CD14-positive monocyte (primary cell): ENCODE results near the gene SECTM1. TPM values are rescaled to one million over a fixed set of nuclear protein-coding genes. Genes with fewer than 3 reads are reported as not detected.

Source experiments
- DNase-seq, 3 donors: peaks; one replicate each; pipeline ENCODE4 v3.0.0-alpha.2; 2011 to 2022
- H2AFZ ChIP-seq: 2 replicates; pipeline ENCODE4 v1.6.0; 2012; ENCODE audit warnings: mild to moderate bottlenecking, low read depth, low read length, inconsistent platforms; ENCODE audit not compliant: insufficient read depth, poor library complexity, severe bottlenecking
- H3K27ac ChIP-seq, 2 donors: 1 replicate in 1 of 2; 2 replicates in 1 of 2; pipeline ENCODE4 v1.5.1; 2012 to 2013; ENCODE audit warnings: low read length in 2 of 2, control low read depth in 1 of 2, inconsistent platforms in 1 of 2, low read depth in 1 of 2, mild to moderate bottlenecking in 1 of 2
- H3K27me3 ChIP-seq, 2 donors: one replicate each; pipeline versions ENCODE4 v1.6.0 to v1.6.1; 2011 to 2013; ENCODE audit warnings: low read length in 2 of 2; ENCODE audit not compliant: control insufficient read depth in 2 of 2, insufficient read depth in 2 of 2
- H3K36me3 ChIP-seq, 2 donors: replicated peaks in 1 of 2; 1 replicate in 1 of 2; 2 replicates in 1 of 2; pipeline versions ENCODE4 v1.5.1 to v1.6.1; 2012 to 2013; ENCODE audit warnings: low read length in 2 of 2, control low read depth in 1 of 2, inconsistent platforms in 1 of 2, mild to moderate bottlenecking in 1 of 2; ENCODE audit not compliant: insufficient read depth in 2 of 2, control insufficient read depth in 1 of 2
- H3K4me1 ChIP-seq, 2 donors: 1 replicate in 1 of 2; 2 replicates in 1 of 2; pipeline versions ENCODE4 v1.5.1 to v1.6.1; 2012 to 2013; ENCODE audit warnings: low read length in 2 of 2, control low read depth in 1 of 2, inconsistent platforms in 1 of 2, mild to moderate bottlenecking in 1 of 2, moderate library complexity in 1 of 2; ENCODE audit not compliant: insufficient read depth in 2 of 2, control insufficient read depth in 1 of 2
- H3K4me2 ChIP-seq: replicated peaks from 2 replicates; pipeline ENCODE3; 2012; ENCODE audit warnings: low read length, moderate library complexity, mild to moderate bottlenecking; ENCODE audit not compliant: poor library complexity, severe bottlenecking; ENCODE audit errors: extremely low read depth
- H3K4me3 ChIP-seq, 3 experiments: fragments of 200-600 bp in 1 of 3; sonication (generic) in 1 of 3; replicated peaks in 1 of 3; 1 replicate in 2 of 3; 2 replicates in 1 of 3; pipeline ENCODE4 v1.5.1; 2011 to 2013; ENCODE audit warnings: low read length in 3 of 3, mild to moderate bottlenecking in 3 of 3, control low read depth in 2 of 3, low read depth in 2 of 3, inconsistent platforms in 1 of 3, moderate library complexity in 1 of 3
- H3K79me2 ChIP-seq: 2 replicates; pipeline ENCODE4 v1.6.0; 2012; ENCODE audit warnings: mild to moderate bottlenecking, control low read depth, inconsistent platforms, low read length, moderate library complexity; ENCODE audit not compliant: insufficient read depth
- H3K9ac ChIP-seq: 2 replicates; pipeline ENCODE4 v1.6.0; 2017; ENCODE audit warnings: low read length, mild to moderate bottlenecking; ENCODE audit not compliant: insufficient read depth, poor library complexity, severe bottlenecking
- H3K9me3 ChIP-seq, 2 donors: replicated peaks in 1 of 2; 1 replicate in 1 of 2; 2 replicates in 1 of 2; pipeline versions ENCODE4 v1.5.1 to v1.6.1; 2012 to 2013; ENCODE audit warnings: low read length in 2 of 2, control low read depth in 1 of 2; ENCODE audit not compliant: control insufficient read depth in 1 of 2, insufficient read depth in 1 of 2
- H4K20me1 ChIP-seq: 2 replicates; pipeline ENCODE4 v1.6.0; 2012; ENCODE audit warnings: mild to moderate bottlenecking, low read length, control low read depth, moderate library complexity; ENCODE audit not compliant: insufficient read depth
- H3K27ac Mint-ChIP-seq, 7 donors: one replicate each; pipeline ENCODE4 v1.8.0; 2020; ENCODE audit warnings: mild to moderate bottlenecking in 7 of 7, mixed read lengths in 7 of 7, moderate library complexity in 6 of 7, inconsistent platforms in 2 of 7
- H3K27me3 Mint-ChIP-seq, 3 donors: one replicate each; pipeline ENCODE4 v1.8.0; 2021 to 2022; ENCODE audit warnings: low read depth in 3 of 3, mild to moderate bottlenecking in 3 of 3, mixed read lengths in 3 of 3, moderate library complexity in 3 of 3, inconsistent platforms in 1 of 3
- H3K36me3 Mint-ChIP-seq, 2 donors: one replicate each; pipeline ENCODE4 v1.8.0; 2020; ENCODE audit warnings: mixed read lengths in 2 of 2, inconsistent platforms in 1 of 2, mild to moderate bottlenecking in 1 of 2
- H3K4me1 Mint-ChIP-seq: one replicate; pipeline ENCODE4 v1.8.0; 2020; ENCODE audit warnings: mild to moderate bottlenecking, mixed read lengths
- H3K4me3 Mint-ChIP-seq, 2 donors: one replicate each; pipeline ENCODE4 v1.8.0; 2020; ENCODE audit warnings: mild to moderate bottlenecking in 2 of 2, mixed read lengths in 2 of 2, moderate library complexity in 1 of 2
- H3K9me3 Mint-ChIP-seq, 7 donors: one replicate each; pipeline ENCODE4 v1.8.0; 2020 to 2022; ENCODE audit warnings: mixed read lengths in 7 of 7, mild to moderate bottlenecking in 6 of 7, moderate library complexity in 6 of 7, inconsistent platforms in 2 of 7
- CTCF ChIP-seq: fragments of 200-600 bp; IDR thresholded peaks from one replicate; pipeline ENCODE4 v1.8.0; 2022; ENCODE audit warnings: antibody characterized with exemption, mild to moderate bottlenecking
- WGBS: methylation state at CpG from one replicate; pipeline ENCODE4 v1.1.5; 2013; ENCODE audit warnings: missing lambda C conversion rate; ENCODE audit not compliant: insufficient coverage; 5-methylcytosine and 5-hydroxymethylcytosine counted together
- intact Hi-C, 2 donors: fragments of 100-400 bp; cut with micrococcal nuclease; formaldehyde crosslinking; loops; one replicate each; pipeline versions ENCODE4 v1.15.0 to v1.15.1; 2023
- polyA plus RNA-seq, 3 donors: library from polyadenylated mRNA; depleted of rRNA in 1 of 3; unstranded in 2 of 3; stranded (reverse) in 1 of 3; fragments of 300-500 nt in 2 of 3; fragments of >200 nt in 1 of 3; fragmentation: Illumina TruSeq in 2 of 3; gene quantifications; 1 replicate in 2 of 3; 2 replicates in 1 of 3; pipeline ENCODE4 v1.2.3, GENCODE V29; 2012 to 2021

SECTM1 gene
- polyA plus RNA-seq, 3 donors: 136 to 209 (median 188) TPM

- Mint-ChIP-seq H3K36me3 (no peaks in the 10 kb centered on the region), H3K4me1 (peaks cover 21% of the 10 kb centered on the region), H3K27ac (peak overlapping the region in 1 of 7 donors; percentile 72), H3K27me3 (peaks cover 22 to 38% (median 34%) of the 10 kb centered on the region in 3 donors), H3K4me3 (no peak overlapping the region), H3K9me3 (peaks cover 0 to 6% (median 3%) of the 10 kb centered on the region in 7 donors)
- Histone ChIP-seq H3K9me3 (no peaks in the 10 kb centered on the region), H3K4me2 (no peak overlapping the region), H3K27me3 (peaks cover 0 to 8% of the 10 kb centered on the region in 2 donors), H2AFZ (no peak overlapping the region), H4K20me1 (peaks cover 5% of the 10 kb centered on the region), H3K36me3 (no peaks in the 10 kb centered on the region), H3K4me1 (peaks cover 18 to 20% of the 10 kb centered on the region in 2 donors), H3K27ac (no peak overlapping the region), H3K4me3 (no peak overlapping the region), H3K79me2 (no peaks in the 10 kb centered on the region), H3K9ac (no peak overlapping the region)
- intact Hi-C loops: no loop called here
- 92% methylated on average over 18 of the region's 21 CpGs for WGBS
- no peak for TF ChIP-seq CTCF
- DNase-seq: no peak
These were observed 22.7 kb downstream of the SECTM1 start for GRCh38 chr17:82310877-82311276.

DNA sequence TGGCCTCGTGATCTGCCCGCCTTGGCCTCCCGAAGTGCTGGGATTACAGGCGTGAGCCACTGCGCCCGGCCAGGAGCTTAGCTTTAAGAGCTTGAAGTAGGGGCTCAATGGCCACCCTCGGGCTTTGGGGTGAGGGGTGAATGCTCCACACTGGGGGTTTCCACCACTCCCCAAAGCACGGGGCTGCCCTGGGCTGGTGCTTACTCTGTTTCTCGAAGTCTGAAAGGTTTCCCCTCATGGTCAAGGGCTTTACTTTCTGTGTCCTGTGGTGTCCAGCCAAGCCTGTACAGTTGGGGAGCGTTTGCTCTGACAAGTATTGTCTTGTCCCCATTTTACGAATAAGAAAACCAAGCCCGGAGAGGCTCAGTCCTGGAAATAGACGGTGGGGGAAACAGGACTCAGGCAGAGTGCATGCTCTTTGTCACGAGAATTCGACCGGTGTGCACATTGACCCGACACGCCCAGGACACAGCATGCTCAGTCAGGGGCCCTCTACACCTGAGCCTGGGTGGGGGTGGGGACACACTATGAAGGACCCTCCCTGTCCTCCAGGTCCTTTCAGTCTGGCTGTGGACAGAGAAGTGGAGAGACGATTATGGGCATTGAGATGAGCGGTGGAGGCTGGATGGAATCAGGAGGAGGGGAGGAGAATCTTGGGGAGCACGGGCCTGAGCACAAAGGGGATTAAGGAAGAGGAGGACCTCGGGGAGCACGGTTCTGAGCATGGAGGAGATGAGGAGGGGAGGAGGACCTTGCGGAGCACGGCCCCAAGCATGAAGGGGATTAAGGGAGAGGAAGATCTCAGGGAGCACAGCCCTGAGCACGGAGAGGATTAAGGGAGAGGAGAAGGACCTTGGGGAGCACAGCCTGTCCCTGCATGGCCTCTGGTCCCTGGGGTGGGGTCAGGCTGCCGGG is 23.7 kb downstream of the SECTM1 start:
- H3K27me3 Mint-ChIP-seq: peaks cover 18 to 37% (median 28%) of the 10 kb centered on the region in 3 donors
- H3K4me2 ChIP-seq: no peak overlapping the region
- no peaks in the 10 kb centered on the region for H3K9me3 ChIP-seq
- intact Hi-C loops: no loop called here
- H3K79me2 ChIP-seq: no peaks in the 10 kb centered on the region
- 93% methylated on average over 24 of the region's 27 CpGs for WGBS
- H3K4me1 ChIP-seq: peaks cover 8 to 10% of the 10 kb centered on the region in 2 donors
- H3K9ac ChIP-seq: no peak overlapping the region
- no peak overlapping the region for H3K27ac ChIP-seq
- H3K27ac Mint-ChIP-seq: no peak overlapping the region
- peaks cover 16% of the 10 kb centered on the region for H3K4me1 Mint-ChIP-seq
- no peaks in the 10 kb centered on the region for H4K20me1 ChIP-seq
- DNase-seq: no peak
- H3K36me3 Mint-ChIP-seq: no peaks in the 10 kb centered on the region
- H3K4me3 Mint-ChIP-seq: no peak overlapping the region
- H3K27me3 ChIP-seq: peaks cover 0 to 5% of the 10 kb centered on the region in 2 donors
- H3K4me3 ChIP-seq: no peak overlapping the region
- no peaks in the 10 kb centered on the region for H3K36me3 ChIP-seq
- TF ChIP-seq CTCF: no peak
- H2AFZ ChIP-seq: no peak overlapping the region
- H3K9me3 Mint-ChIP-seq: peaks cover 0 to 5% (median 0%) of the 10 kb centered on the region in 7 donors
